Naive thymus-derived CD4-positive, alpha-beta T cell (primary cell): ENCODE results near the gene APC. TPM values are rescaled to one million over a fixed set of nuclear protein-coding genes. Genes with fewer than 3 reads are reported as not detected.
A peak's percentile ranks its signal among the peaks of the same experiment; 100 is the strongest.
"Not testable (repeated sequence)": the region's sequence is repeated elsewhere in the genome, so short reads cannot be mapped to it uniquely, and the experiment has no call there.

Experiments used
- ATAC-seq: fragments of 150-1000 bp; cut with Tn5 transposase; 2 replicates; pipeline ENCODE4 v1.10.0; 2021; ENCODE audit warnings: mild to moderate bottlenecking, moderate library complexity
- CTCF ChIA-PET: fragments of 350-600 bp; sonication (Branson Sonifier 250); formaldehyde crosslinking; loops from one replicate; lab custom pipeline; 2021; ENCODE audit warnings: antibody characterized with exemption; lab: Charles Lee
- POLR2A ChIA-PET: fragments of 350-600 bp; sonication (Branson Sonifier 250); formaldehyde crosslinking; loops from one replicate; lab custom pipeline; 2021; ENCODE audit warnings: antibody characterized with exemption, inconsistent platforms; lab: Charles Lee
- DNase-seq, 9 donors: peaks; one replicate each; pipeline versions ENCODE4 v3.0.0 to v3.0.0-alpha.2; 2020 to 2022; ENCODE audit warnings: mixed read lengths in 1 of 9
- H3K27ac ChIP-seq: one replicate; pipeline ENCODE4 v1.7.0; 2013; ENCODE audit warnings: mild to moderate bottlenecking, low read depth, low read length, moderate library complexity
- H3K27me3 ChIP-seq, 2 donors: one replicate each; pipeline ENCODE4 v1.7.0; 2013; ENCODE audit warnings: low read length in 2 of 2, mild to moderate bottlenecking in 2 of 2, moderate library complexity in 2 of 2; ENCODE audit not compliant: control insufficient read depth in 2 of 2, insufficient read depth in 2 of 2
- H3K36me3 ChIP-seq, 3 experiments: 1 replicate in 2 of 3; 2 replicates in 1 of 3; pipeline ENCODE4 v1.7.0; 2013; ENCODE audit warnings: low read length in 3 of 3, mild to moderate bottlenecking in 3 of 3, moderate library complexity in 1 of 3; ENCODE audit not compliant: insufficient read depth in 3 of 3, control insufficient read depth in 2 of 3
- H3K4me1 ChIP-seq, 2 donors: one replicate each; pipeline ENCODE4 v1.7.0; 2013; ENCODE audit warnings: low read length in 2 of 2, mild to moderate bottlenecking in 2 of 2, moderate library complexity in 1 of 2; ENCODE audit not compliant: control insufficient read depth in 2 of 2, insufficient read depth in 2 of 2
- H3K4me3 ChIP-seq: 2 replicates; pipeline ENCODE4 v1.7.0; 2013; ENCODE audit warnings: mild to moderate bottlenecking, low read length
- H3K9me3 ChIP-seq, 3 experiments: 1 replicate in 2 of 3; 2 replicates in 1 of 3; pipeline ENCODE4 v1.7.0; 2013; ENCODE audit warnings: low read length in 3 of 3; ENCODE audit not compliant: control insufficient read depth in 2 of 3
- H3K27ac Mint-ChIP-seq, 9 donors: one replicate each; pipeline ENCODE4 v1.8.0; 2020 to 2022; ENCODE audit warnings: mixed read lengths in 9 of 9, mild to moderate bottlenecking in 8 of 9, moderate library complexity in 5 of 9, inconsistent platforms in 2 of 9
- H3K27me3 Mint-ChIP-seq, 5 donors: one replicate each; pipeline ENCODE4 v1.8.0; 2021 to 2022; ENCODE audit warnings: mixed read lengths in 5 of 5, mild to moderate bottlenecking in 1 of 5
- H3K36me3 Mint-ChIP-seq, 5 donors: one replicate each; pipeline ENCODE4 v1.8.0; 2020 to 2022; ENCODE audit warnings: mixed read lengths in 5 of 5, mild to moderate bottlenecking in 3 of 5, inconsistent platforms in 1 of 5
- H3K4me1 Mint-ChIP-seq, 7 donors: one replicate each; pipeline ENCODE4 v1.8.0; 2020 to 2022; ENCODE audit warnings: mixed read lengths in 7 of 7, mild to moderate bottlenecking in 3 of 7, inconsistent platforms in 1 of 7
- H3K4me3 Mint-ChIP-seq, 10 donors: one replicate each; pipeline ENCODE4 v1.8.0; 2020 to 2022; ENCODE audit warnings: mild to moderate bottlenecking in 10 of 10, mixed read lengths in 10 of 10, moderate library complexity in 6 of 10, inconsistent platforms in 2 of 10
- H3K9me3 Mint-ChIP-seq, 11 donors: one replicate each; pipeline ENCODE4 v1.8.0; 2020 to 2022; ENCODE audit warnings: mixed read lengths in 11 of 11, mild to moderate bottlenecking in 4 of 11, inconsistent platforms in 1 of 11, moderate library complexity in 1 of 11
- intact Hi-C, 2 donors: fragments of 100-400 bp; cut with micrococcal nuclease; formaldehyde crosslinking; loops; one replicate each; pipeline ENCODE4 v1.15.1; 2023
- polyA plus RNA-seq, 2 donors: library from polyadenylated mRNA; unstranded; fragments of 300-500 nt; fragmentation: Illumina TruSeq; gene quantifications; one replicate each; pipeline ENCODE4 v1.2.3, GENCODE V29; 2021
- total RNA-seq, 6 experiments: library from RNA in 5 of 6; stranded (reverse) in 5 of 6; gene quantifications; 1 replicate in 5 of 6; 2 replicates in 1 of 6; pipeline ENCODE4 v1.2.3 and lab custom pipeline; 2021 to 2026

APC gene
- total and polyA plus RNA-seq, 7 experiments from 2014 or later = 18.8 to 53.2 (median 34.5) TPM

- Mint-ChIP-seq H3K4me3 (no peak overlapping the region), H3K4me1 (peaks cover 0 to 25% (median 20%) of the 10 kb centered on the region in 7 donors), H3K36me3 (peaks cover 8 to 18% (median 15%) of the 10 kb centered on the region in 5 donors), H3K27ac (no peak overlapping the region), H3K27me3 (peaks cover 22 to 46% (median 31%) of the 10 kb centered on the region in 5 donors), H3K9me3 (peaks cover 4 to 29% (median 12%) of the 10 kb centered on the region in 11 donors)
- H3K36me3 ChIP-seq = peaks cover 0 to 6% (median 0%) of the 10 kb centered on the region in 3 experiments
- ChIA-PET POLR2A (no interaction called here), CTCF (no interaction called here)
- peaks cover 12 to 14% of the 10 kb centered on the region in 2 donors for H3K4me1 ChIP-seq
- no peak overlapping the region for H3K4me3 ChIP-seq
- H3K27me3 ChIP-seq = no peaks in the 10 kb centered on the region
- H3K27ac ChIP-seq = no peak overlapping the region
- no peak for ATAC-seq
- intact Hi-C loops = no loop called here
- DNase-seq = no peak
- no peaks in the 10 kb centered on the region for H3K9me3 ChIP-seq
Observed at GRCh38 chr5:112857866-112858265, 120.2 kb downstream of the APC start.

GRCh38 chr5:112860571-112860928 lies 122.9 kb downstream of the APC start:
- not testable (repeated sequence) for H3K27me3 ChIP-seq, ATAC-seq, H3K9me3 Mint-ChIP-seq, H3K9me3 ChIP-seq
- Mint-ChIP-seq H3K27ac (peak overlapping the region; percentile 95 to 99 (median 97)), H3K4me3 (peak overlapping the region; percentile 91 to 97 (median 96)), H3K36me3 (peaks cover under 1 to 20% (median 7%) of the 10 kb centered on the region in 5 donors), H3K4me1 (peaks cover 5 to 41% (median 32%) of the 10 kb centered on the region in 7 donors), H3K27me3 (peaks cover 10 to 23% (median 11%) of the 10 kb centered on the region in 5 donors)
- H3K27ac ChIP-seq = peak overlapping the region; percentile 89
- intact Hi-C loops = loop anchor here (2.0 to 5.0 kb wide), 5 partner anchors 18 to 1768 kb away; partner anchors contain the start of genes NREP (in 1 of the 2) and WDR36 (in 1 of the 2)
- peaks cover 0 to 22% (median 3%) of the 10 kb centered on the region in 3 experiments for H3K36me3 ChIP-seq
- POLR2A ChIA-PET = interaction anchor here (0.8 to 2.9 kb wide), 10 partner anchors 9 to 153 kb away, joined by 3 to 24 read pairs (median 3); partner anchors contain the start of genes DCP2 and REEP5
- CTCF ChIA-PET = interaction anchor here (1.0 to 1.1 kb wide), 2 partner anchors 12 to 62 kb away, joined by 3 to 4 read pairs; no protein-coding TSS in a partner anchor
- H3K4me3 ChIP-seq = peak overlapping the region; percentile 88
- peak in 1 of 9 donors; percentile 2 for DNase-seq
- H3K4me1 ChIP-seq = peaks cover 19% of the 10 kb centered on the region in 2 donors

GRCh38 chr5:112860929-112861637 lies 123.4 kb downstream of the APC start, which contains the start of gene SRP19:
TSS of gene SRP19 (plus strand) at chr5:112861287. CDS start at chr5:112861377, 90 bp downstream.
- Histone ChIP-seq H3K27me3 (no peaks in the 10 kb centered on the region), H3K27ac (peak within 1 kb of the TSS; percentile 89), H3K9me3 (no peaks in the 10 kb centered on the region), H3K4me3 (peak within 1 kb of the TSS; percentile 88), H3K4me1 (peaks cover 19% of the 10 kb centered on the region in 2 donors), H3K36me3 (peaks cover 0 to 26% (median 3%) of the 10 kb centered on the region in 3 experiments)
- ChIA-PET POLR2A (interaction anchor here (0.7 to 2.9 kb wide), 14 partner anchors 8 to 153 kb away, joined by 3 to 24 read pairs (median 3); partner anchors contain the start of genes DCP2 and REEP5), CTCF (interaction anchor here (1.0 to 1.1 kb wide), 2 partner anchors 13 to 62 kb away, joined by 3 to 4 read pairs; no protein-coding TSS in a partner anchor)
- peaks cover 0 to 20% (median 7%) of the 10 kb centered on the region in 5 donors for H3K36me3 Mint-ChIP-seq
- DNase-seq = peak; percentile 78 to 93 (median 90)
- intact Hi-C loops = loop anchor here (1.0 to 5.0 kb wide), 13 partner anchors 13 to 1768 kb away; partner anchors contain the start of genes DCP2 (in 2 of the 2), REEP5 (in 2 of the 2), NREP (in 1 of the 2) and WDR36 (in 1 of the 2)
- ATAC-seq = peak; percentile 96
- H3K27ac Mint-ChIP-seq = peak within 1 kb of the TSS; percentile 95 to 99 (median 97)
- peaks cover 0 to 5% (median 0%) of the 10 kb centered on the region in 11 donors for H3K9me3 Mint-ChIP-seq
- H3K4me1 Mint-ChIP-seq = peaks cover 5 to 41% (median 32%) of the 10 kb centered on the region in 7 donors
- peak within 1 kb of the TSS; percentile 91 to 97 (median 96) for H3K4me3 Mint-ChIP-seq
- H3K27me3 Mint-ChIP-seq = peaks cover 5 to 18% (median 6%) of the 10 kb centered on the region in 5 donors

- H3K4me3 ChIP-seq = peak overlapping the region; percentile 88
- no peak for ATAC-seq
- intact Hi-C loops = loop anchor here (1.0 to 5.0 kb wide), 13 partner anchors 13 to 1769 kb away; partner anchors contain the start of genes DCP2 (in 2 of the 2), REEP5 (in 2 of the 2), NREP (in 1 of the 2) and WDR36 (in 1 of the 2)
- POLR2A ChIA-PET = interaction anchor here (0.7 to 2.9 kb wide), 9 partner anchors 17 to 154 kb away, joined by 3 to 24 read pairs (median 3); partner anchors contain the start of genes DCP2 and REEP5
- H3K4me1 ChIP-seq = peaks cover 19% of the 10 kb centered on the region in 2 donors
- Mint-ChIP-seq H3K4me3 (peak overlapping the region; percentile 91 to 97 (median 96)), H3K27me3 (peaks cover under 1 to 13% (median under 1%) of the 10 kb centered on the region in 5 donors), H3K36me3 (peaks cover 0 to 23% (median 4%) of the 10 kb centered on the region in 5 donors), H3K9me3 (no peaks in the 10 kb centered on the region), H3K27ac (peak overlapping the region; percentile 95 to 99 (median 97)), H3K4me1 (peaks cover 5 to 43% (median 32%) of the 10 kb centered on the region in 7 donors)
- no peaks in the 10 kb centered on the region for H3K9me3 ChIP-seq
- H3K36me3 ChIP-seq = peaks cover 0 to 31% (median 3%) of the 10 kb centered on the region in 3 experiments
- H3K27me3 ChIP-seq = no peaks in the 10 kb centered on the region
- DNase-seq = no peak
- H3K27ac ChIP-seq = peak overlapping the region; percentile 89
- CTCF ChIA-PET = interaction anchor here (0.7 kb wide), 1 partner anchor 100 kb away, joined by 3 read pairs; no protein-coding TSS in a partner anchor
Observed at GRCh38 chr5:112861638-112861985, 123.9 kb downstream of the APC start.

GRCh38 chr5:112862085-112862484 lies 124.4 kb downstream of the APC start:
- ChIA-PET CTCF (interaction anchor here (0.7 kb wide), 1 partner anchor 100 kb away, joined by 3 read pairs; no protein-coding TSS in a partner anchor), POLR2A (interaction anchor here (1.2 to 2.9 kb wide), 2 partner anchors 59 to 105 kb away, joined by 4 to 24 read pairs; partner anchors contain the start of gene REEP5)
- Histone ChIP-seq H3K27me3 (no peaks in the 10 kb centered on the region), H3K9me3 (no peaks in the 10 kb centered on the region), H3K27ac (peak overlapping the region; percentile 89), H3K4me1 (peaks cover 19% of the 10 kb centered on the region in 2 donors), H3K36me3 (peaks cover 0 to 35% (median 3%) of the 10 kb centered on the region in 3 experiments), H3K4me3 (peak overlapping the region; percentile 88)
- H3K36me3 Mint-ChIP-seq = peaks cover under 1 to 26% (median 4%) of the 10 kb centered on the region in 5 donors
- no peaks in the 10 kb centered on the region for H3K9me3 Mint-ChIP-seq
- intact Hi-C loops = loop anchor here (5.0 kb wide), 3 partner anchors 160 to 1105 kb away; partner anchors contain the start of gene NREP (in 1 of the 2)
- ATAC-seq = no peak
- H3K4me3 Mint-ChIP-seq = peak overlapping the region; percentile 91 to 97 (median 96)
- peaks cover 0 to 11% (median 0%) of the 10 kb centered on the region in 5 donors for H3K27me3 Mint-ChIP-seq
- peak overlapping the region; percentile 23 to 99 (median 97) for H3K27ac Mint-ChIP-seq
- DNase-seq = no peak
- peaks cover 8 to 48% (median 37%) of the 10 kb centered on the region in 7 donors for H3K4me1 Mint-ChIP-seq
